ENCODE results near the gene PPP1R27. TPM values are rescaled to one million over a fixed set of nuclear protein-coding genes. Genes with fewer than 3 reads are reported as not detected.

Gene PPP1R27
- total and polyA plus RNA-seq, 9 donors = 14.6 to 57.4 (median 31.1) TPM

Other genes starting within 250 kb of the PPP1R27 start
- 31.9 TPM for gene NPLOC4, start 197.9 kb downstream of the PPP1R27 start, total RNA-seq
- 10 to 100 TPM; 47.4 to 66.2 (median 50.4) TPM for gene NPLOC4, start 197.9 kb downstream of the PPP1R27 start, polyA plus RNA-seq (ENCODE audit: insufficient read depth in 1 of 8, insufficient read length in 8 of 8, low replicate concordance in 1 of 8)
- 0.53 TPM for gene TSPAN10, start 197.9 kb downstream of the PPP1R27 start, total RNA-seq
- 1 to 10 TPM in 5 of 8 donors, under 1 TPM in 3; 0.68 to 1.7 (median 1.2) TPM for gene TSPAN10, start 197.9 kb downstream of the PPP1R27 start, polyA plus RNA-seq (ENCODE audit: insufficient read depth in 1 of 8, insufficient read length in 8 of 8, low replicate concordance in 1 of 8)
- 2.6 TPM for gene PDE6G, start 178.5 kb downstream of the PPP1R27 start, total RNA-seq
- 1 to 10 TPM; 1.9 to 5.8 (median 3.7) TPM for gene PDE6G, start 178.5 kb downstream of the PPP1R27 start, polyA plus RNA-seq (ENCODE audit: insufficient read depth in 1 of 8, insufficient read length in 8 of 8, low replicate concordance in 1 of 8)
- 21.8 TPM for gene OXLD1, start 168.4 kb downstream of the PPP1R27 start, total RNA-seq
- 10 to 100 TPM in 7 of 8 donors, 1 to 10 TPM in 1; 9.9 to 15.6 (median 11.4) TPM for gene OXLD1, start 168.4 kb downstream of the PPP1R27 start, polyA plus RNA-seq (ENCODE audit: insufficient read depth in 1 of 8, insufficient read length in 8 of 8, low replicate concordance in 1 of 8)
- 9.1 TPM for gene CCDC137, start 168.3 kb downstream of the PPP1R27 start, total RNA-seq
- gene CCDC137, start 168.3 kb downstream of the PPP1R27 start, polyA plus RNA-seq (ENCODE audit: insufficient read depth in 1 of 8, insufficient read length in 8 of 8, low replicate concordance in 1 of 8) = 10 to 100 TPM; 13.9 to 18.0 (median 15.6) TPM
- 32.9 TPM for gene ARL16, start 151.3 kb downstream of the PPP1R27 start, total RNA-seq
- gene ARL16, start 151.3 kb downstream of the PPP1R27 start, polyA plus RNA-seq (ENCODE audit: insufficient read depth in 1 of 8, insufficient read length in 8 of 8, low replicate concordance in 1 of 8) = 10 to 100 TPM; 25.1 to 36.8 (median 31.1) TPM
- 32.0 TPM for gene HGS, start 151.0 kb downstream of the PPP1R27 start, total RNA-seq
- gene HGS, start 151.0 kb downstream of the PPP1R27 start, polyA plus RNA-seq (ENCODE audit: insufficient read depth in 1 of 8, insufficient read length in 8 of 8, low replicate concordance in 1 of 8) = 10 to 100 TPM; 41.0 to 64.8 (median 47.5) TPM
- 10.2 TPM for gene MRPL12, start 131.7 kb downstream of the PPP1R27 start, total RNA-seq
- gene MRPL12, start 131.7 kb downstream of the PPP1R27 start, polyA plus RNA-seq (ENCODE audit: insufficient read depth in 1 of 8, insufficient read length in 8 of 8, low replicate concordance in 1 of 8) = 10 to 100 TPM; 49.7 to 65.8 (median 58.8) TPM
- 4.3 TPM for gene SLC25A10, start 122.8 kb downstream of the PPP1R27 start, total RNA-seq
- gene SLC25A10, start 122.8 kb downstream of the PPP1R27 start, polyA plus RNA-seq (ENCODE audit: insufficient read depth in 1 of 8, insufficient read length in 8 of 8, low replicate concordance in 1 of 8) = 1 to 10 TPM; 3.3 to 5.3 (median 4.2) TPM
- gene GCGR, start 30.9 kb downstream of the PPP1R27 start, total RNA-seq = not detected
- gene GCGR, start 30.9 kb downstream of the PPP1R27 start, polyA plus RNA-seq (ENCODE audit: insufficient read depth in 1 of 8, insufficient read length in 8 of 8, low replicate concordance in 1 of 8) = under 1 TPM in 4 of 8 donors, not detected in 4; 0.10 to 0.21 (median 0.18) TPM
- 113 TPM for gene MCRIP1, start 1.8 kb downstream of the PPP1R27 start, total RNA-seq
- 100 to 1,000 TPM; 123 to 147 (median 134) TPM for gene MCRIP1, start 1.8 kb downstream of the PPP1R27 start, polyA plus RNA-seq (ENCODE audit: insufficient read depth in 1 of 8, insufficient read length in 8 of 8, low replicate concordance in 1 of 8)
- gene P4HB, start 25.5 kb upstream of the PPP1R27 start, total RNA-seq = 385 TPM
- 100 to 1,000 TPM; 383 to 577 (median 450) TPM for gene P4HB, start 25.5 kb upstream of the PPP1R27 start, polyA plus RNA-seq (ENCODE audit: insufficient read depth in 1 of 8, insufficient read length in 8 of 8, low replicate concordance in 1 of 8)
- 86.0 TPM for gene ARHGDIA, start 36.3 kb upstream of the PPP1R27 start, total RNA-seq
- 100 to 1,000 TPM; 145 to 236 (median 190) TPM for gene ARHGDIA, start 36.3 kb upstream of the PPP1R27 start, polyA plus RNA-seq (ENCODE audit: insufficient read depth in 1 of 8, insufficient read length in 8 of 8, low replicate concordance in 1 of 8)
- gene ALYREF, start 56.5 kb upstream of the PPP1R27 start, total RNA-seq = 72.6 TPM
- gene ALYREF, start 56.5 kb upstream of the PPP1R27 start, polyA plus RNA-seq (ENCODE audit: insufficient read depth in 1 of 8, insufficient read length in 8 of 8, low replicate concordance in 1 of 8) = 10 to 100 TPM; 56.0 to 80.0 (median 70.8) TPM
- gene ANAPC11, start 56.7 kb upstream of the PPP1R27 start, total RNA-seq = 113 TPM
- gene ANAPC11, start 56.7 kb upstream of the PPP1R27 start, polyA plus RNA-seq (ENCODE audit: insufficient read depth in 1 of 8, insufficient read length in 8 of 8, low replicate concordance in 1 of 8) = 100 to 1,000 TPM; 104 to 140 (median 113) TPM
- 2.0 TPM for gene NPB, start 67.2 kb upstream of the PPP1R27 start, total RNA-seq
- gene NPB, start 67.2 kb upstream of the PPP1R27 start, polyA plus RNA-seq (ENCODE audit: insufficient read depth in 1 of 8, insufficient read length in 8 of 8, low replicate concordance in 1 of 8) = under 1 TPM; 0.22 to 0.82 (median 0.66) TPM
- gene PCYT2, start 76.3 kb upstream of the PPP1R27 start, total RNA-seq = 9.0 TPM
- gene PCYT2, start 76.3 kb upstream of the PPP1R27 start, polyA plus RNA-seq (ENCODE audit: insufficient read depth in 1 of 8, insufficient read length in 8 of 8, low replicate concordance in 1 of 8) = 10 to 100 TPM in 6 of 8 donors, 1 to 10 TPM in 2; 9.4 to 12.6 (median 11.2) TPM
- 6.0 TPM for gene SIRT7, start 83.1 kb upstream of the PPP1R27 start, total RNA-seq
- 1 to 10 TPM; 6.5 to 9.7 (median 8.4) TPM for gene SIRT7, start 83.1 kb upstream of the PPP1R27 start, polyA plus RNA-seq (ENCODE audit: insufficient read depth in 1 of 8, insufficient read length in 8 of 8, low replicate concordance in 1 of 8)
- gene MAFG, start 92.7 kb upstream of the PPP1R27 start, total RNA-seq = 8.2 TPM
- gene MAFG, start 92.7 kb upstream of the PPP1R27 start, polyA plus RNA-seq (ENCODE audit: insufficient read depth in 1 of 8, insufficient read length in 8 of 8, low replicate concordance in 1 of 8) = 10 to 100 TPM; 11.7 to 18.1 (median 16.7) TPM
- 78.9 TPM for gene PYCR1, start 102.2 kb upstream of the PPP1R27 start, total RNA-seq
- 100 to 1,000 TPM in 2 of 8 donors, 10 to 100 TPM in 6; 58.4 to 107 (median 80.3) TPM for gene PYCR1, start 102.2 kb upstream of the PPP1R27 start, polyA plus RNA-seq (ENCODE audit: insufficient read depth in 1 of 8, insufficient read length in 8 of 8, low replicate concordance in 1 of 8)
- 24.1 TPM for gene MYADML2, start 112.2 kb upstream of the PPP1R27 start, total RNA-seq
- 10 to 100 TPM; 11.3 to 23.1 (median 20.0) TPM for gene MYADML2, start 112.2 kb upstream of the PPP1R27 start, polyA plus RNA-seq (ENCODE audit: insufficient read depth in 1 of 8, insufficient read length in 8 of 8, low replicate concordance in 1 of 8)
- 4.1 TPM for gene NOTUM, start 126.1 kb upstream of the PPP1R27 start, total RNA-seq
- 1 to 10 TPM; 2.8 to 7.6 (median 3.3) TPM for gene NOTUM, start 126.1 kb upstream of the PPP1R27 start, polyA plus RNA-seq (ENCODE audit: insufficient read depth in 1 of 8, insufficient read length in 8 of 8, low replicate concordance in 1 of 8)
- gene ASPSCR1, start 142.6 kb upstream of the PPP1R27 start, total RNA-seq = 28.7 TPM
- gene ASPSCR1, start 142.6 kb upstream of the PPP1R27 start, polyA plus RNA-seq (ENCODE audit: insufficient read depth in 1 of 8, insufficient read length in 8 of 8, low replicate concordance in 1 of 8) = 10 to 100 TPM; 22.5 to 35.9 (median 26.6) TPM
- 44.8 TPM for gene CENPX, start 187.8 kb upstream of the PPP1R27 start, total RNA-seq
- gene CENPX, start 187.8 kb upstream of the PPP1R27 start, polyA plus RNA-seq (ENCODE audit: insufficient read depth in 1 of 8, insufficient read length in 8 of 8, low replicate concordance in 1 of 8) = 10 to 100 TPM; 33.4 to 41.0 (median 38.4) TPM
- gene LRRC45, start 188.3 kb upstream of the PPP1R27 start, total RNA-seq = 9.1 TPM
- gene LRRC45, start 188.3 kb upstream of the PPP1R27 start, polyA plus RNA-seq (ENCODE audit: insufficient read depth in 1 of 8, insufficient read length in 8 of 8, low replicate concordance in 1 of 8) = 10 to 100 TPM in 4 of 8 donors, 1 to 10 TPM in 4; 8.4 to 12.3 (median 10.3) TPM
- 11.2 TPM for gene RAC3, start 196.6 kb upstream of the PPP1R27 start, total RNA-seq
- 10 to 100 TPM in 5 of 8 donors, 1 to 10 TPM in 3; 7.2 to 15.3 (median 11.1) TPM for gene RAC3, start 196.6 kb upstream of the PPP1R27 start, polyA plus RNA-seq (ENCODE audit: insufficient read depth in 1 of 8, insufficient read length in 8 of 8, low replicate concordance in 1 of 8)
- gene DCXR, start 202.6 kb upstream of the PPP1R27 start, total RNA-seq = 36.0 TPM
- 10 to 100 TPM; 30.0 to 44.6 (median 39.2) TPM for gene DCXR, start 202.6 kb upstream of the PPP1R27 start, polyA plus RNA-seq (ENCODE audit: insufficient read depth in 1 of 8, insufficient read length in 8 of 8, low replicate concordance in 1 of 8)
- gene RFNG, start 216.8 kb upstream of the PPP1R27 start, total RNA-seq = 21.6 TPM
- 10 to 100 TPM; 25.3 to 47.1 (median 31.7) TPM for gene RFNG, start 216.8 kb upstream of the PPP1R27 start, polyA plus RNA-seq (ENCODE audit: insufficient read depth in 1 of 8, insufficient read length in 8 of 8, low replicate concordance in 1 of 8)
- gene GPS1, start 216.8 kb upstream of the PPP1R27 start, total RNA-seq = 69.6 TPM
- gene GPS1, start 216.8 kb upstream of the PPP1R27 start, polyA plus RNA-seq (ENCODE audit: insufficient read depth in 1 of 8, insufficient read length in 8 of 8, low replicate concordance in 1 of 8) = 10 to 100 TPM; 68.1 to 87.7 (median 76.7) TPM
- gene DUS1L, start 230.8 kb upstream of the PPP1R27 start, total RNA-seq = 43.6 TPM
- gene DUS1L, start 230.8 kb upstream of the PPP1R27 start, polyA plus RNA-seq (ENCODE audit: insufficient read depth in 1 of 8, insufficient read length in 8 of 8, low replicate concordance in 1 of 8) = 10 to 100 TPM; 52.9 to 73.5 (median 59.3) TPM